Fibroblast of villous mesenchyme (primary cell): Measurements from ENCODE around the gene CLASP1. TPM values are rescaled to one million over a fixed set of nuclear protein-coding genes. Genes with fewer than 3 reads are reported as not detected.
"Not testable (repeated sequence)": the region's sequence is repeated elsewhere in the genome, so short reads cannot be mapped to it uniquely, and the experiment has no call there.

Experiments
- DNase-seq: peaks from one replicate; pipeline ENCODE4 v3.0.0-alpha.2; 2010; ENCODE audit warnings: low read depth
- H3K4me3 ChIP-seq: 2 replicates; pipeline ENCODE4 v1.5.1; 2011; ENCODE audit warnings: low read depth, mild to moderate bottlenecking, low read length
- total RNA-seq: library from RNA; depleted of rRNA; stranded (reverse); fragments of >200 nt; gene quantifications from 2 replicates; pipeline ENCODE4 v1.2.3, GENCODE V29; 2012
- TF ChIP-seq, protein P1 (sequence below): IDR thresholded peaks from 2 replicates; pipeline ENCODE4 v1.5.1; 2012; ENCODE audit warnings: low read depth, mild to moderate bottlenecking, low read length; ENCODE audit not compliant: insufficient read depth

The CLASP1 gene
- total RNA-seq, 1 donor = 58.3 TPM

DNA sequence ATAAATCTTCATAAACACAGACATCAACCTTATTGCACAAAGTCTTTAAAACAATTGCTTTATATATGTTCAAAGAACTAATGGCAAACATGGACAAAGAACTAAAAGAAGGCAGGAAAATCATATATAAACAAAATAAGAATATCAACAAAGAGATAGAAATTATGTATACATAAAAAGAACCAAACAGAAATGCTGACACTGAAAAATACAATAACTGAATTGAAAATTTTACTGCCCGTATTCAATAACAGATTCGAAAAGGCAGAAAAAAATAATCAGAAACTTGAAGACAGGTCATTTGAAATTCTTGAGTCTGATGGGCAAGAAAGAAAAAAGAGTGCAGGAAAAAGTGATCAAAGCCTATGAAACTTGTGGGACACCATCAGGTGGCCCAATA is 342.2 kb downstream of the CLASP1 start:
- DNase-seq = no peak
- TF ChIP-seq, protein P1, sequence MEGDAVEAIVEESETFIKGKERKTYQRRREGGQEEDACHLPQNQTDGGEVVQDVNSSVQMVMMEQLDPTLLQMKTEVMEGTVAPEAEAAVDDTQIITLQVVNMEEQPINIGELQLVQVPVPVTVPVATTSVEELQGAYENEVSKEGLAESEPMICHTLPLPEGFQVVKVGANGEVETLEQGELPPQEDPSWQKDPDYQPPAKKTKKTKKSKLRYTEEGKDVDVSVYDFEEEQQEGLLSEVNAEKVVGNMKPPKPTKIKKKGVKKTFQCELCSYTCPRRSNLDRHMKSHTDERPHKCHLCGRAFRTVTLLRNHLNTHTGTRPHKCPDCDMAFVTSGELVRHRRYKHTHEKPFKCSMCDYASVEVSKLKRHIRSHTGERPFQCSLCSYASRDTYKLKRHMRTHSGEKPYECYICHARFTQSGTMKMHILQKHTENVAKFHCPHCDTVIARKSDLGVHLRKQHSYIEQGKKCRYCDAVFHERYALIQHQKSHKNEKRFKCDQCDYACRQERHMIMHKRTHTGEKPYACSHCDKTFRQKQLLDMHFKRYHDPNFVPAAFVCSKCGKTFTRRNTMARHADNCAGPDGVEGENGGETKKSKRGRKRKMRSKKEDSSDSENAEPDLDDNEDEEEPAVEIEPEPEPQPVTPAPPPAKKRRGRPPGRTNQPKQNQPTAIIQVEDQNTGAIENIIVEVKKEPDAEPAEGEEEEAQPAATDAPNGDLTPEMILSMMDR = no peak
- no peak overlapping the region for H3K4me3 ChIP-seq

DNA sequence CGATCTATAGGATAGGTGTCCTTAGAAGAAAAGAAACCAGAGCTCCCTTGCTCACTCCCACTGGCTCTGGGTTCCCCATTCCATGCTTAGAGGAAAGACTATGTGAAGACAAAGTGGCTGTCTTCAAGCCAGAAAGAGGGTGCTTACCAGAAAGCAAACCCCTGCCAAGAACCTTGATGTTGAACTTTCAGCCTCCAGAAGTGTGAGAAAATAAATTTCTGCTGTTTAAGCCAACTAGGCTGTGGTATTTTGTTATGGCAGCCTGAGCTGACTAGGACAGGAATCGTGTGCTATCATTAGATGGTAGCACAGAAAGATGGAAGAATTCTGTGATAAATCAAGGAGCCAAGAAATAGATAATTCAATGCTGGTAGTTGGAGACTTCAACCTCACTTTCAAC is 344.3 kb downstream of the CLASP1 start:
- no peak for DNase-seq
- TF ChIP-seq, protein P1 = no peak
- H3K4me3 ChIP-seq = no peak overlapping the region

DNA sequence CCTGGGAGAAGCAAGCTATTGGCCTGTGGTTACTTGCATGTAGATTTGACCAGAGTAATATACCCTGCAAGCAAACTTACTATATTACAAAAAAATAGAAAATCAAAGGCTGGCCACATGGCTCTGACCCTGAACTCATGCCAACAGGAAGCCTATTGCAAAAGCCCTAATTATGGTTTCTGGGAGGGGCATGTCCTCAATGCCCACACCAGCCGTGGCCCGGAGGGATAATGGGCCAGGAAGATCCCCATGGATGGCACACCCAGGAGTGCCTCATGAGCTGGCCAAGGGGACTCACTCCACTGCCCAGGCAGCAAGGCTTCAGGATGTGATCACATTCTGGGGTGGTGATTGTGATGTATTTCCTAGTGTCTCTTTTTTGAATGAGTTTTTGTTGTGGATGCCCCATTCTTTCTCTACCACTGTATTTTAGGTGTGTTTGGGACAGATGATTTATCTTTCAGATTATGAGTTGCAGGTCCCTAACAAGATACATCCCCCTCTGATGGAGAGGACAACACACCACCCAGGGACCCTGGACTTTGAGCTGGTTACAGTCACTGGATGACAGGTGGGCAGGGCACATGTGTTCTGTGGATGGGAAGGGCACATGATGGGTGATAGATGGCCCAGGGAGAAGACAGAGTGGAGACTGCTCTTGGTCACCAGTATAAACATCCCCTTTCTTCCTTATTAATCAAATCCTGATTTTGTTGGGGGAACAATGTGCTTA is 345.6 kb downstream of the CLASP1 start:
- TF ChIP-seq, protein P1 = no peak
- no peak overlapping the region for H3K4me3 ChIP-seq
- no peak for DNase-seq

DNA sequence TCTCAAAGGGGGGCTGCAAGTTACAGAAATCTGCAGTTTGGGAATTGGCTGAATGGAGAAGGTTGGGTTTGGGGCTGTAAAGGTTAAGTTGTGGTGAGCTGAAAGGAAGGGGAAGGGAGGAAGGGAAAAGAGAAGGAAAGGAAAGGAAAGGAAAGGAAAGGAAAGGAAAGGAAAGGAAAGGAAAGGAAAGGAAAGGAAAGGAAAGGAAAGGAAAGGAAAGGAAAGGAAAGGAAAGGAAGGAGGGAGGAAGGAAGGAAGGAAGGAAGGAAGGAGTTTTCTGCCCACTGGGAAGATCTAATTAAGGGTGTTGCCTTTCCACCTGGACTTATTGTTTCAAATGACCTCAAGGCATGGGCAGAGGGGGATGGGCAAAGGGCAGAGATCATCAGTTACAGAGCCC is 348.1 kb downstream of the CLASP1 start:
- not testable (repeated sequence) for H3K4me3 ChIP-seq, DNase-seq

DNA sequence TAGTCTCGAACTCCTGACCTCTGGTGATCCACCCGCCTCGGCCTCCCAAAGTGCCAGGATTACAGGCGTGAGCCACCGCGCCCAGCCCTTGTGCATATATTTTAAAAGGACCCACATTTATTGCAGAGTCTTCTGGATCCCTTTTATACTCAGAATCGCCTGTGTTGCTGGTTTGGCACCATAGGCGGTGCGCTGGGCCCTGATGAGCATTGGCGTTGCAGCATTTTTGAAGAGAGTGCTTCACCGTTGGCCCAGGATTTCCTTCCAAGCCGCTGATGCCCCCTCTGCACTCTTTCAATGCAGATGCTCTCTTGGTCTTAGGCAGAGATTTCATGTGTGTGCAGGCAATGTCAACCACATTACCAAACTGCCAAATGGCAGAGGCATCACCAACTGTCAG is 350.8 kb downstream of the CLASP1 start:
- TF ChIP-seq, protein P1 = no peak
- DNase-seq = no peak
- H3K4me3 ChIP-seq = no peak overlapping the region

DNA sequence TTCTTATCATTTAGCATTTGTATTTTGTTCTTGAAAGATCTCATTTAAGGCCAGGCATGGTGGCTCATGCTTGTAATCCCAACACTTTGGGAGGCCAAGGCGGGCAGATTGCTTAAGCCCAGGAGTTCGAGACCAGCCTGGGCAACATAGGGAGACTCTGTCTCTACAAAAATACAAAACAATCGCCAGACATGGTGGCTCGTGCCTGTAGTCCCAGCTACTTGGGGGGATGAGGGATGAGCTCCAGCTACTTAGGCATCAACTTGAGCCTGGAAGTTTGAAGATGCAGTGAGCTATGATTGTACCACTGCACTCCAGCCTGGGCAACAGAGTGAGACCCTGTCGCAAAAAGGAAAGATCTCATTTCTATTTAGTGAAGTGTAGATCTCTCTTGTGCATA is 351.4 kb downstream of the CLASP1 start:
- DNase-seq, H3K4me3 ChIP-seq: not testable (repeated sequence)

DNA sequence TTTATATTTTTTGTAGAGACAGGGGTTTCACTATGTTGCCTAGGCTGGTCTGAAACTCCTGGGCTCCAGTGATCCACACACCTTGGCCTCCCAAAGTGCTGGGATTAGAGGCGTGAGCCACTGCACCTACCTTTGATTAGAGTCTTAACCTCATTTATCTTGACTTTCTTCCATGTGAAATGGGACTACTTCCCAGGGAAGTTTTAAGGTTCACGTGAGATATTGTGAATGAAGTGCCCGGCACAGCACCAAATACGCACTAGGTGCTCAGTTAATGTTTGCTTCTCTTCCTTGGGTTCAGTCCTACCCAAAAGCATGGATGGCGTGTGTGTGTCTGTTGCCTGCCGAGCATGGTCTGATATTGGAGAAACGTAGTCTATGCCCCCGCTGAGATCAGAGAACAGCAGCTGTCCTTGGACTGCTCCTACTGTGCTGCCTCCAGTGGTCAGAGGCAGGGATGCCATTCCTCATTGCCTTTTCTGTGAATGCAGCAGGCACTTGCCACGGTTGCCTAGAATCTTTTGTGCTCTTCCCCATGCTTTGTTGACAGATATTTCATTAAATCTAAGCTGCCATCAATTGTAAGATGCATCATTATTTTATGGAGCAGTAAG is 351.9 kb downstream of the CLASP1 start:
- DNase-seq = peak; percentile 12
- TF ChIP-seq, protein P1 = peak; percentile 82
- no peak overlapping the region for H3K4me3 ChIP-seq

DNA sequence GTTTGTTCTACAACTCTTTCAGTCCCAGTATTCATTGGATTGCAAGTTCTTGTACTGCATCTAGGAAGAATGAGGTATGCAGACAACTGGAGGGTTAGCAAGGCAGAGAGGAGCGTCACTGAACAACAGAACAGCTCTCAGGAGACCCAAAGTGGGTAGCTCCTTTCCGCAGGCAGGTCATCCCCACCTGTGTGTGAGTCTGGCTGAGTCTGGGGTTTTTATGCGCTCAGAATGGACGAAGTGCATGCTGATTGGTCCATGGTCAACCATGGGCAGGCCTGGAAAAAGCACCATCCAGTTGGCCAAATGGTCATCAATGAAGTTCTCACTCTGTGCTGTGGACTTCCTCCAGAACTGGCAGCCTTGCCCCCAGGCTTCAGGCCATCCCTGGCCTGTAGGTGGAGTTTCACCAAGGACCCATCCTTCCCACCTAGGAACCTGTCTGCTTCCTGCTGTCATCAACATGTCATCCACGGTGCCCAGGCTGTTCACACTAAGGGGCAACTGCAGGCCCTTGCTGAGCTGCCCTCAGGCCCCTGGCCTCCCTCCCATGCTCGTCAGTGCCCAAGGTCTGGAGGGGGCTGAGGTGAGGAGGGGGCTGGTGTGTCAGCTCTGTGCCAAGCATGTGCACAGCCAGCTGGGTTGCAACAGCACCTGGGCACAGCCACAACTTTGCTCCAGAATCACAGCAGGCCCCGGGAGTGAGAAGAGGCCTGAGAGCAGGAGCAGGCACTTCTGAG is 353.2 kb downstream of the CLASP1 start:
- DNase-seq = no peak
- TF ChIP-seq, protein P1 = no peak

More for the DNA sequence above, 353.2 kb downstream of the CLASP1 start:
- no peak overlapping the region for H3K4me3 ChIP-seq
